Testis (tissue), 3 donors: ENCODE measurements around the gene HACL1. TPM values are rescaled to one million over a fixed set of nuclear protein-coding genes. Genes with fewer than 3 reads are reported as not detected.

ENCODE experiments used
- DNase-seq: peaks from one replicate; pipeline ENCODE4 v3.0.0-alpha.2; 2019
- H3K27ac ChIP-seq, 2 donors: fragments of 200-600 bp; sonication (generic); one replicate each; pipeline ENCODE4 v1.5.1; 2019
- H3K27me3 ChIP-seq: fragments of 200-600 bp; sonication (generic); one replicate; pipeline ENCODE4 v1.5.1; 2019
- H3K36me3 ChIP-seq: fragments of 200-600 bp; sonication (generic); one replicate; pipeline ENCODE4 v1.5.1; 2017; ENCODE audit warnings: low read depth; ENCODE audit errors: missing control alignments
- H3K4me1 ChIP-seq: fragments of 200-600 bp; sonication (generic); one replicate; pipeline ENCODE4 v1.5.1; 2019
- H3K4me3 ChIP-seq, 2 donors: fragments of 200-600 bp; sonication (generic); one replicate each; pipeline ENCODE4 v1.5.1; 2017 to 2019
- H3K9me3 ChIP-seq: fragments of 200-600 bp; sonication (generic); one replicate; pipeline ENCODE4 v1.5.1; 2017
- POLR2A ChIP-seq: fragments of 450-650 bp; IDR thresholded peaks from one replicate; pipeline ENCODE4 v1.6.1; 2017; ENCODE audit warnings: antibody characterized with exemption, mild to moderate bottlenecking, moderate library complexity
- WGBS, 2 donors: methylation state at CpG; one replicate each; pipeline ENCODE4 v1.1.5; 2018; 5-methylcytosine and 5-hydroxymethylcytosine counted together
- intact Hi-C: fragments of 100-400 bp; cut with DNase I; formaldehyde crosslinking; loops from one replicate; pipeline ENCODE4 v1.15.1; 2023; ENCODE audit warnings: low total_unique reads
- polyA plus RNA-seq: library from polyadenylated mRNA; stranded (reverse); fragments of 350-450 nt; fragmentation: Illumina TruSeq; extraction: RNeasy Lipid Tissue Mini Kit (QIAGEN cat#74804); gene quantifications from one replicate; pipeline ENCODE4 v1.2.3, GENCODE V29; 2014; ENCODE audit warnings: low read depth, low replicate concordance; ENCODE audit not compliant: insufficient read depth
- total RNA-seq, 2 donors: library from RNA; depleted of rRNA; stranded (reverse); fragments of >200 nt; gene quantifications; one replicate each; pipeline ENCODE4 v1.2.3, GENCODE V29; 2016
- TF ChIP-seq, protein P1 (sequence below), 3 experiments: fragments of 450-650 bp in 2 of 3; fragments of 200-600 bp in 1 of 3; sonication (generic) in 1 of 3; IDR thresholded peaks; one replicate each; pipeline ENCODE4 v1.5.1; 2016 to 2019; ENCODE audit warnings: antibody characterized with exemption in 3 of 3, mild to moderate bottlenecking in 2 of 3, moderate library complexity in 1 of 3

HACL1 gene
- total and polyA plus RNA-seq, 3 donors from 2014 or later, result 35.7 to 44.3 (median 42.2) TPM

DNA sequence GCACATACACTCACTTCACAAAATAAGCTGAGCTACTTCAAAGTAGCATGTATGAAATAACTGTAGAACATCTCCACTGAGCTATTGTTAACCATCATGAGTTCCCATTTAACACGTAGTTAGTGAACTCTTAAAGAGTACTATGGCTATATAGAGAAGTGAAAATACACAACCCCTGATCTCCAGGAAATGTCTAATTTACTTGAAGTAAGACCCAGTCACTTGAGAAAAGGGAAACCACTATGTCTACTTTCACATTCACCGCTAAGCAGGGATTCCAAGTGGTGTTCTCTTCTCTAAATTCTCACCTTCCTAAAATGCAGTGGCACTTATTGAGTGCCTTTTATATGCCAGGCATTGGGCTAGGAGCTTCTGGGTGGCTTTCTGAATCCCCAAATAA, 44.9 kb downstream of the HACL1 start:
- TF ChIP-seq, protein P1, sequence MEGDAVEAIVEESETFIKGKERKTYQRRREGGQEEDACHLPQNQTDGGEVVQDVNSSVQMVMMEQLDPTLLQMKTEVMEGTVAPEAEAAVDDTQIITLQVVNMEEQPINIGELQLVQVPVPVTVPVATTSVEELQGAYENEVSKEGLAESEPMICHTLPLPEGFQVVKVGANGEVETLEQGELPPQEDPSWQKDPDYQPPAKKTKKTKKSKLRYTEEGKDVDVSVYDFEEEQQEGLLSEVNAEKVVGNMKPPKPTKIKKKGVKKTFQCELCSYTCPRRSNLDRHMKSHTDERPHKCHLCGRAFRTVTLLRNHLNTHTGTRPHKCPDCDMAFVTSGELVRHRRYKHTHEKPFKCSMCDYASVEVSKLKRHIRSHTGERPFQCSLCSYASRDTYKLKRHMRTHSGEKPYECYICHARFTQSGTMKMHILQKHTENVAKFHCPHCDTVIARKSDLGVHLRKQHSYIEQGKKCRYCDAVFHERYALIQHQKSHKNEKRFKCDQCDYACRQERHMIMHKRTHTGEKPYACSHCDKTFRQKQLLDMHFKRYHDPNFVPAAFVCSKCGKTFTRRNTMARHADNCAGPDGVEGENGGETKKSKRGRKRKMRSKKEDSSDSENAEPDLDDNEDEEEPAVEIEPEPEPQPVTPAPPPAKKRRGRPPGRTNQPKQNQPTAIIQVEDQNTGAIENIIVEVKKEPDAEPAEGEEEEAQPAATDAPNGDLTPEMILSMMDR (IDR thresholded peaks at IDR 0.05), result no peak
- TF ChIP-seq POLR2A, result no peak

DNA sequence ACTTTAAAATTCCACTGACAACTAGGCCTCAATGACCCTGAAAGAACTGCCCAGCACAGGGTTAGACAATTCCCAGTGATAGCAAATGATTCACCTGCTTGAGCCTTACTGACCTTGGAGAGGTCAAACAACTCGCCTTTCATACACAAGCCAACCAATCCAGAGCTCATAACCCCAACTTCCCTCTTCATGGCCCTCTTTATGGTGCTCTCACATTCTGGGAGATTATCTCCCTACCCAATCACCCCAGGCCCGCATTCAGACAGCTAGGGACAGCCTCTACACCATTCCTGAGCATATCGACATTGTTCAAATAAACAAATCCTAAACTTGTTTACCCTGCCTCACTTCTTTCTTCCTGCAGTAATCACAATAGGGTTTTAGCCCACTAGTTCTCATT, 47.6 kb downstream of the HACL1 start:
- 79 to 87% methylated on average over 3 of the region's 3 CpGs for whole genome bisulfite sequencing, 2 donors
- no peak overlapping the region for H3K27ac ChIP-seq
- H3K36me3 ChIP-seq, result no peaks in the 10 kb centered on the region
- intact Hi-C loops, result loop anchor here (10.0 kb wide), 1 partner anchor 139 kb away; no protein-coding TSS in a partner anchor
- no peak for DNase-seq
- no peaks in the 10 kb centered on the region for H3K27me3 ChIP-seq
- H3K4me1 ChIP-seq, result no peaks in the 10 kb centered on the region
- no peak overlapping the region for H3K4me3 ChIP-seq
- TF ChIP-seq, protein P1 (IDR thresholded peaks at IDR 0.05), result no peak
- TF ChIP-seq POLR2A, result no peak
- H3K9me3 ChIP-seq, result no peaks in the 10 kb centered on the region

More for the DNA sequence above, 44.9 kb downstream of the HACL1 start:
- Histone ChIP-seq H3K27ac (no peak overlapping the region), H3K4me1 (no peaks in the 10 kb centered on the region), H3K4me3 (no peak overlapping the region), H3K9me3 (no peaks in the 10 kb centered on the region), H3K36me3 (no peaks in the 10 kb centered on the region), H3K27me3 (no peaks in the 10 kb centered on the region)
- WGBS, 2 donors, result 83 to 93% methylated on average over 2 of the region's 2 CpGs
- DNase-seq, result no peak
- intact Hi-C loops, result loop anchor here (10.0 kb wide), 1 partner anchor 142 kb away; no protein-coding TSS in a partner anchor

DNA sequence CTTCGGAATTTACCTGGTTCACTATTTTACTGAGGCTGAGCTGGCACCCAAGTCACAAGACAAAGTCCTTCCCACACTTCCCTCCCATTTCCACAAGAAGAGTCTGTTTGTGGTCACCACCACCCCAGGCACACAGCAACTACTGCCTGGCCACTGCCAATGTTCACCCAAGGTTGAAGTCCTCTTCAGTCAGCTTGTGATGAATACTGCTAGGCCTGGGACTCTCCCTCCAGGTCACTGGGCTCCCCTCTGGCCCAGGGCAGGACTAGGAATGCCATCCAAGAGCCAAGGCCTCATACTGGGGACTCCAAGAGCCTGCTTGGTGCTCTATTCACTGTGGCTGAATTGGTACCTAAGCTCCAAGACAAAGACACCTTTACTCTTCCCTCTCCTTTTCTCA, 49.5 kb downstream of the HACL1 start:
- DNase-seq, result no peak
- no peaks in the 10 kb centered on the region for H3K9me3 ChIP-seq
- no peaks in the 10 kb centered on the region for H3K27me3 ChIP-seq
- no peak overlapping the region for H3K27ac ChIP-seq
- no peak for TF ChIP-seq POLR2A
- TF ChIP-seq, protein P1 (IDR thresholded peaks at IDR 0.05), result no peak
- 89 to 91% methylated on average over 1 of the region's 1 CpG for WGBS, 2 donors
- intact Hi-C loops, result loop anchor here (10.0 kb wide), 1 partner anchor 137 kb away; no protein-coding TSS in a partner anchor
- H3K4me1 ChIP-seq, result no peaks in the 10 kb centered on the region
- no peak overlapping the region for H3K4me3 ChIP-seq
- H3K36me3 ChIP-seq, result no peaks in the 10 kb centered on the region

DNA sequence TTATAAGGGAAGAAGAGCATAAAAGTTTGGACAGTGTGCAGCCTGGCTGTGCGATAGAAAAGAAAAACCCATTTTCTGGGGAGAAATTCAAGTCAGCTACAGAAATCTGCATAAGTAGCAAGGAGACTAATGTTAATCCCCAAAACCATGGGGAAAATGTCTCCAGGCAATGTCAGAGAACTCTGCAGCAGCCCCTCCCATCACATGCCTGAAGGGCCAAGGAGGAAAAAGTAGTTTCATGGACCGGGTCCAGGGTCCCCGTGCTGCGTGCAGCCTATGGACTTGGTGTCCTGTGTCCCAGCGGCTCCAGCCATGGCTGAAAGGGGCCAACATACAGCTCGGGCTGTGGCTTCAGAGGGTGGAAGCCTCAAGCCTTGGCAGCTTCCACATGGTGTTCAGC, 51.5 kb downstream of the HACL1 start:
- no peaks in the 10 kb centered on the region for H3K36me3 ChIP-seq
- TF ChIP-seq, protein P1 (IDR thresholded peaks at IDR 0.05), result no peak
- TF ChIP-seq POLR2A, result no peak
- no peaks in the 10 kb centered on the region for H3K27me3 ChIP-seq
- no peak overlapping the region for H3K4me3 ChIP-seq
- no peak overlapping the region for H3K27ac ChIP-seq
- WGBS, 2 donors, result 77 to 92% methylated on average over 6 of the region's 6 CpGs
- no peaks in the 10 kb centered on the region for H3K9me3 ChIP-seq
- H3K4me1 ChIP-seq, result no peaks in the 10 kb centered on the region
- intact Hi-C loops, result loop anchor here (10.0 kb wide), 1 partner anchor 135 kb away; no protein-coding TSS in a partner anchor
- DNase-seq, result no peak

DNA sequence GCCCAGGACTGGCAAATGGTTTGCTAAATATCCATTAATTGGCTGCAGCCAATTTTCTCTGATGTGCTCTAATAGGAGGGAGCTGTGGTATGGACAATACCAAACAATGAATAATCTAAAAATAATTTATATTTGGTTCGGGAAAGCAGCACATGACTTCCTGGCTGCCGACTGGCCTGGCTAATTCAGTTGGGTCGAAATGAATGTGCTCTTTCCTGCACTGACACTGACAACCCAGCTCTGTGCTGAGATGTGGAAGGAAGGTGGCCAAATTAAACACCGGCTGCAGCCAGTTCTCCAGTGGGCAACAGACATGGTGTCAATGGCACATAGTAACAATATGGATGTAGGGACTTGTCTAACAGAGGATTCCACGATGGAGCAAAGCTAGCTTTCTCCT, 58.8 kb downstream of the HACL1 start:
- no peaks in the 10 kb centered on the region for H3K27me3 ChIP-seq
- intact Hi-C loops, result no loop called here
- 69 to 72% methylated on average over 5 of the region's 5 CpGs for WGBS, 2 donors

More for the DNA sequence above, 58.8 kb downstream of the HACL1 start:
- no peaks in the 10 kb centered on the region for H3K4me1 ChIP-seq
- H3K36me3 ChIP-seq, result no peaks in the 10 kb centered on the region
- H3K9me3 ChIP-seq, result no peaks in the 10 kb centered on the region
- no peak overlapping the region for H3K27ac ChIP-seq
- H3K4me3 ChIP-seq, result no peak overlapping the region
- TF ChIP-seq, protein P1 (IDR thresholded peaks at IDR 0.05), result no peak
- TF ChIP-seq POLR2A, result no peak
- DNase-seq, result no peak
